ENCODE data around the gene CCDC175.

The CCDC175 gene

GRCh38 chr14:59520224-59520623, 56.4 kb downstream of the CCDC175 start:
- no peak for TF ChIP-seq CTCF (conservative IDR thresholded peaks at IDR 0.05)
- no peak overlapping the region for H3K27ac ChIP-seq

GRCh38 chr14:59511916-59512575, 64.6 kb downstream of the CCDC175 start:
- no peak overlapping the region for H3K27ac ChIP-seq
- peak; percentile 67 for TF ChIP-seq CTCF (conservative IDR thresholded peaks at IDR 0.05)

- no peak for TF ChIP-seq CTCF (conservative IDR thresholded peaks at IDR 0.05)
- no peak overlapping the region for H3K27ac ChIP-seq
Observed at GRCh38 chr14:59510966-59511365, 65.6 kb downstream of the CCDC175 start.

- TF ChIP-seq CTCF (conservative IDR thresholded peaks at IDR 0.05): no peak
- no peak overlapping the region for H3K27ac ChIP-seq
Observed at GRCh38 chr14:59510001-59510400, 66.6 kb downstream of the CCDC175 start.

- TF ChIP-seq CTCF (conservative IDR thresholded peaks at IDR 0.05): no peak
- no peak overlapping the region for H3K27ac ChIP-seq
Observed at GRCh38 chr14:59509101-59509500, 67.5 kb downstream of the CCDC175 start.

GRCh38 chr14:59507752-59508103, 68.9 kb downstream of the CCDC175 start:
- TF ChIP-seq CTCF (conservative IDR thresholded peaks at IDR 0.05): no peak
- H3K27ac ChIP-seq: no peak overlapping the region

GRCh38 chr14:59507063-59507751, 69.4 kb downstream of the CCDC175 start:
- no peak overlapping the region for H3K27ac ChIP-seq
- peak; percentile 98 for TF ChIP-seq CTCF (conservative IDR thresholded peaks at IDR 0.05)
